ENCODE measurements around the gene VIL1. TPM values are rescaled to one million over a fixed set of nuclear protein-coding genes. Genes with fewer than 3 reads are reported as not detected.

The VIL1 gene
- total and polyA plus RNA-seq, 2 of the 13 experiments (the other 11 are each of a cell fraction or from before 2014, with no cell fraction given) = 287 to 301 TPM

DNA sequence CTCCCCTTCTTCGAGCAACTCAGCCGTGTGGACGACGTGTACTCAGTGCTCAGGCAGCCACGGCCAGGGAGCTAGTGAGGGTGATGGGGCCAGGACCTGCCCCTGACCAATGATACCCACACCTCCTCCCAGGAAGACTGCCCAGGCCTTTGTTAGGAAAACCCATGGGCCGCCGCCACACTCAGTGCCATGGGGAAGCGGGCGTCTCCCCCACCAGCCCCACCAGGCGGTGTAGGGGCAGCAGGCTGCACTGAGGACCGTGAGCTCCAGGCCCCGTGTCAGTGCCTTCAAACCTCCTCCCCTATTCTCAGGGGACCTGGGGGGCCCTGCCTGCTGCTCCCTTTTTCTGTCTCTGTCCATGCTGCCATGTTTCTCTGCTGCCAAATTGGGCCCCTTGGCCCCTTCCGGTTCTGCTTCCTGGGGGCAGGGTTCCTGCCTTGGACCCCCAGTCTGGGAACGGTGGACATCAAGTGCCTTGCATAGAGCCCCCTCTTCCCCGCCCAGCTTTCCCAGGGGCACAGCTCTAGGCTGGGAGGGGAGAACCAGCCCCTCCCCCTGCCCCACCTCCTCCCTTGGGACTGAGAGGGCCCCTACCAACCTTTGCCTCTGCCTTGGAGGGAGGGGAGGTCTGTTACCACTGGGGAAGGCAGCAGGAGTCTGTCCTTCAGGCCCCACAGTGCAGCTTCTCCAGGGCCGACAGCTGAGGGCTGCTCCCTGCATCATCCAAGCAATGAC, 14.4 kb upstream of the VIL1 start (continued):
- no peak for TF ChIP-seq FOXK2 (IDR thresholded peaks at IDR 0.05)
- TF ChIP-seq CEBPG (CRISPR knock-in tag; IDR thresholded peaks at IDR 0.05) = no peak
- TF ChIP-seq, protein P1, sequence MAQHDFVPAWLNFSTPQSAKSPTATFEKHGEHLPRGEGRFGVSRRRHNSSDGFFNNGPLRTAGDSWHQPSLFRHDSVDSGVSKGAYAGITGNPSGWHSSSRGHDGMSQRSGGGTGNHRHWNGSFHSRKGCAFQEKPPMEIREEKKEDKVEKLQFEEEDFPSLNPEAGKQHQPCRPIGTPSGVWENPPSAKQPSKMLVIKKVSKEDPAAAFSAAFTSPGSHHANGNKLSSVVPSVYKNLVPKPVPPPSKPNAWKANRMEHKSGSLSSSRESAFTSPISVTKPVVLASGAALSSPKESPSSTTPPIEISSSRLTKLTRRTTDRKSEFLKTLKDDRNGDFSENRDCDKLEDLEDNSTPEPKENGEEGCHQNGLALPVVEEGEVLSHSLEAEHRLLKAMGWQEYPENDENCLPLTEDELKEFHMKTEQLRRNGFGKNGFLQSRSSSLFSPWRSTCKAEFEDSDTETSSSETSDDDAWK (CRISPR knock-in tag; IDR thresholded peaks at IDR 0.05) = no peak
- no peak for TF ChIP-seq ELF1 (CRISPR knock-in tag; IDR thresholded peaks at IDR 0.05)
- TF ChIP-seq ZNF780A (CRISPR knock-in tag; IDR thresholded peaks at IDR 0.05) = no peak
- TF ChIP-seq ZNF430 (CRISPR knock-in tag; IDR thresholded peaks at IDR 0.05) = no peak
- TF ChIP-seq, protein P2, sequence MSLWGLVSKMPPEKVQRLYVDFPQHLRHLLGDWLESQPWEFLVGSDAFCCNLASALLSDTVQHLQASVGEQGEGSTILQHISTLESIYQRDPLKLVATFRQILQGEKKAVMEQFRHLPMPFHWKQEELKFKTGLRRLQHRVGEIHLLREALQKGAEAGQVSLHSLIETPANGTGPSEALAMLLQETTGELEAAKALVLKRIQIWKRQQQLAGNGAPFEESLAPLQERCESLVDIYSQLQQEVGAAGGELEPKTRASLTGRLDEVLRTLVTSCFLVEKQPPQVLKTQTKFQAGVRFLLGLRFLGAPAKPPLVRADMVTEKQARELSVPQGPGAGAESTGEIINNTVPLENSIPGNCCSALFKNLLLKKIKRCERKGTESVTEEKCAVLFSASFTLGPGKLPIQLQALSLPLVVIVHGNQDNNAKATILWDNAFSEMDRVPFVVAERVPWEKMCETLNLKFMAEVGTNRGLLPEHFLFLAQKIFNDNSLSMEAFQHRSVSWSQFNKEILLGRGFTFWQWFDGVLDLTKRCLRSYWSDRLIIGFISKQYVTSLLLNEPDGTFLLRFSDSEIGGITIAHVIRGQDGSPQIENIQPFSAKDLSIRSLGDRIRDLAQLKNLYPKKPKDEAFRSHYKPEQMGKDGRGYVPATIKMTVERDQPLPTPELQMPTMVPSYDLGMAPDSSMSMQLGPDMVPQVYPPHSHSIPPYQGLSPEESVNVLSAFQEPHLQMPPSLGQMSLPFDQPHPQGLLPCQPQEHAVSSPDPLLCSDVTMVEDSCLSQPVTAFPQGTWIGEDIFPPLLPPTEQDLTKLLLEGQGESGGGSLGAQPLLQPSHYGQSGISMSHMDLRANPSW (CRISPR knock-in tag; IDR thresholded peaks at IDR 0.05; ENCODE audit: borderline replicate concordance) = no peak
- TF ChIP-seq, protein P3, sequence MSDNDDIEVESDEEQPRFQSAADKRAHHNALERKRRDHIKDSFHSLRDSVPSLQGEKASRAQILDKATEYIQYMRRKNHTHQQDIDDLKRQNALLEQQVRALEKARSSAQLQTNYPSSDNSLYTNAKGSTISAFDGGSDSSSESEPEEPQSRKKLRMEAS (IDR thresholded peaks at IDR 0.05) = no peak
- TF ChIP-seq ZNF850 (CRISPR knock-in tag; conservative IDR thresholded peaks at IDR 0.05) = 0 out of 2 replicates have a peak, but pooled peaks have one; percentile 74
- TF ChIP-seq ZNF329 (CRISPR knock-in tag; IDR thresholded peaks at IDR 0.05; ENCODE audit: low read depth) = no peak
- peak; percentile 59 for TF ChIP-seq SRSF1 (optimal IDR thresholded peaks at IDR 0.05; ENCODE audit: low read depth, low read length)
- TF ChIP-seq, protein P4, sequence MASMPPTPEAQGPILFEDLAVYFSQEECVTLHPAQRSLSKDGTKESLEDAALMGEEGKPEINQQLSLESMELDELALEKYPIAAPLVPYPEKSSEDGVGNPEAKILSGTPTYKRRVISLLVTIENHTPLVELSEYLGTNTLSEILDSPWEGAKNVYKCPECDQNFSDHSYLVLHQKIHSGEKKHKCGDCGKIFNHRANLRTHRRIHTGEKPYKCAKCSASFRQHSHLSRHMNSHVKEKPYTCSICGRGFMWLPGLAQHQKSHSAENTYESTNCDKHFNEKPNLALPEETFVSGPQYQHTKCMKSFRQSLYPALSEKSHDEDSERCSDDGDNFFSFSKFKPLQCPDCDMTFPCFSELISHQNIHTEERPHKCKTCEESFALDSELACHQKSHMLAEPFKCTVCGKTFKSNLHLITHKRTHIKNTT (CRISPR knock-in tag; IDR thresholded peaks at IDR 0.05) = no peak
- TF ChIP-seq, protein P5, sequence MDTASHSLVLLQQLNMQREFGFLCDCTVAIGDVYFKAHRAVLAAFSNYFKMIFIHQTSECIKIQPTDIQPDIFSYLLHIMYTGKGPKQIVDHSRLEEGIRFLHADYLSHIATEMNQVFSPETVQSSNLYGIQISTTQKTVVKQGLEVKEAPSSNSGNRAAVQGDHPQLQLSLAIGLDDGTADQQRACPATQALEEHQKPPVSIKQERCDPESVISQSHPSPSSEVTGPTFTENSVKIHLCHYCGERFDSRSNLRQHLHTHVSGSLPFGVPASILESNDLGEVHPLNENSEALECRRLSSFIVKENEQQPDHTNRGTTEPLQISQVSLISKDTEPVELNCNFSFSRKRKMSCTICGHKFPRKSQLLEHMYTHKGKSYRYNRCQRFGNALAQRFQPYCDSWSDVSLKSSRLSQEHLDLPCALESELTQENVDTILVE (CRISPR knock-in tag; IDR thresholded peaks at IDR 0.05) = no peak
- TF ChIP-seq HNRNPLL (IDR thresholded peaks at IDR 0.05; ENCODE audit: low read depth, low read length, poor library complexity, severe bottlenecking) = no peak
- TF ChIP-seq ZNF501 (CRISPR knock-in tag; IDR thresholded peaks at IDR 0.05) = no peak
- TF ChIP-seq HNF4G (IDR thresholded peaks at IDR 0.05; ENCODE audit: borderline replicate concordance, low read depth, low read length) = peak; percentile 38; the same call in 1 of the 2 replicates
- no peak for TF ChIP-seq HNF4G (CRISPR knock-in tag; IDR thresholded peaks at IDR 0.05; ENCODE audit: borderline replicate concordance, low read depth)
- TF ChIP-seq TCF7 (IDR thresholded peaks at IDR 0.05; ENCODE audit: low read depth) = no peak
- TF ChIP-seq ZFY (CRISPR knock-in tag; IDR thresholded peaks at IDR 0.05) = no peak; the same call in 1 of the 2 replicates
- TF ChIP-seq CHCHD3 (CRISPR knock-in tag; IDR thresholded peaks at IDR 0.05) = no peak
- TF ChIP-seq, protein P6, sequence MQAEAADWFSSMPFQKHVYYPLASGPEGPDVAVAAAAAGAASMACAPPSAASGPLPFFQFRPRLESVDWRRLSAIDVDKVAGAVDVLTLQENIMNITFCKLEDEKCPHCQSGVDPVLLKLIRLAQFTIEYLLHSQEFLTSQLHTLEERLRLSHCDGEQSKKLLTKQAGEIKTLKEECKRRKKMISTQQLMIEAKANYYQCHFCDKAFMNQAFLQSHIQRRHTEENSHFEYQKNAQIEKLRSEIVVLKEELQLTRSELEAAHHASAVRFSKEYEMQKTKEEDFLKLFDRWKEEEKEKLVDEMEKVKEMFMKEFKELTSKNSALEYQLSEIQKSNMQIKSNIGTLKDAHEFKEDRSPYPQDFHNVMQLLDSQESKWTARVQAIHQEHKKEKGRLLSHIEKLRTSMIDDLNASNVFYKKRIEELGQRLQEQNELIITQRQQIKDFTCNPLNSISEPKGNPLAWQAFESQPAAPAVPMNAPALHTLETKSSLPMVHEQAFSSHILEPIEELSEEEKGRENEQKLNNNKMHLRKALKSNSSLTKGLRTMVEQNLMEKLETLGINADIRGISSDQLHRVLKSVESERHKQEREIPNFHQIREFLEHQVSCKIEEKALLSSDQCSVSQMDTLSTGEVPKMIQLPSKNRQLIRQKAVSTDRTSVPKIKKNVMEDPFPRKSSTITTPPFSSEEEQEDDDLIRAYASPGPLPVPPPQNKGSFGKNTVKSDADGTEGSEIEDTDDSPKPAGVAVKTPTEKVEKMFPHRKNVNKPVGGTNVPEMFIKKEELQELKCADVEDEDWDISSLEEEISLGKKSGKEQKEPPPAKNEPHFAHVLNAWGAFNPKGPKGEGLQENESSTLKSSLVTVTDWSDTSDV (CRISPR knock-in tag; IDR thresholded peaks at IDR 0.05) = no peak
- no peak for TF ChIP-seq ZNF549 (CRISPR knock-in tag; IDR thresholded peaks at IDR 0.05)

All from HepG2 (cell line).